HG03196 (cell line): ENCODE results near the gene WDR18.

Experiments
- ATAC-seq: cut with Tn5 transposase; IDR thresholded peaks from one replicate; pipeline ENCODE4 v1.9.1; 2021; ENCODE audit not compliant: unreplicated experiment

Gene WDR18

GRCh38 chr19:991174-991931 lies 7.2 kb downstream of the WDR18 start:
- ATAC-seq, result no peak

- no peak for ATAC-seq
These were observed 8.0 kb downstream of the WDR18 start for GRCh38 chr19:991932-992669.

GRCh38 chr19:992670-993055 lies 8.5 kb downstream of the WDR18 start:
- ATAC-seq, result no peak

- ATAC-seq, result no peak
These were observed 9.3 kb downstream of the WDR18 start for GRCh38 chr19:993361-993830.

DNA sequence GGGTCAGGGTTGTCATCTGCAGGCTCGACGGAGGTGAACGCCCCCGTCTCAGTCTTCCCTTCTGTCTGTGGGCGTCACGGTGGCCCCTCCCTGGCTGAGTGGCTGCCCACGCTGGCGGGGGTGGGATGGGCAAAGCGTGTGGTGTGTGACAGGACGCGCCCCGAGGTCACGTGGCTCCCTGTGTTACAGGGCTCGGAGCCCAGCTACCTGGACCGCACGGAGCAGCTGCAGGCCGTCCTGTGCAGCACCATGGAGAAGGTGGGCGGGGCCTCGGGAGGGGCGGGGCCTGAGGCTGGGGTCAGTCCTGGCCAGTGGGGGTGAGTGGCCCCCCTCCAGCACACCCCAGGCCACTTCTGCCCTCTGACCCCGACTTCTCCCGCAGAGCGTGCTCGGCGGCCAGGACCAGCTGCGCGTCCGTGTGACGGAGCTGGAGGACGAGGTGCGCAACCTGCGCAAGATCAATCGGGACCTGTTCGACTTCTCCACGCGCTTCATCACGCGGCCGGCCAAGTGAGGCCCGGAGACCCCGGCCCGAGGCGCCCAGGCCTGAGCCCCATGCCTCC lies 9.8 kb downstream of the WDR18 start:
- no peak for ATAC-seq

GRCh38 chr19:994516-994915 lies 10.4 kb downstream of the WDR18 start:
- no peak for ATAC-seq

DNA sequence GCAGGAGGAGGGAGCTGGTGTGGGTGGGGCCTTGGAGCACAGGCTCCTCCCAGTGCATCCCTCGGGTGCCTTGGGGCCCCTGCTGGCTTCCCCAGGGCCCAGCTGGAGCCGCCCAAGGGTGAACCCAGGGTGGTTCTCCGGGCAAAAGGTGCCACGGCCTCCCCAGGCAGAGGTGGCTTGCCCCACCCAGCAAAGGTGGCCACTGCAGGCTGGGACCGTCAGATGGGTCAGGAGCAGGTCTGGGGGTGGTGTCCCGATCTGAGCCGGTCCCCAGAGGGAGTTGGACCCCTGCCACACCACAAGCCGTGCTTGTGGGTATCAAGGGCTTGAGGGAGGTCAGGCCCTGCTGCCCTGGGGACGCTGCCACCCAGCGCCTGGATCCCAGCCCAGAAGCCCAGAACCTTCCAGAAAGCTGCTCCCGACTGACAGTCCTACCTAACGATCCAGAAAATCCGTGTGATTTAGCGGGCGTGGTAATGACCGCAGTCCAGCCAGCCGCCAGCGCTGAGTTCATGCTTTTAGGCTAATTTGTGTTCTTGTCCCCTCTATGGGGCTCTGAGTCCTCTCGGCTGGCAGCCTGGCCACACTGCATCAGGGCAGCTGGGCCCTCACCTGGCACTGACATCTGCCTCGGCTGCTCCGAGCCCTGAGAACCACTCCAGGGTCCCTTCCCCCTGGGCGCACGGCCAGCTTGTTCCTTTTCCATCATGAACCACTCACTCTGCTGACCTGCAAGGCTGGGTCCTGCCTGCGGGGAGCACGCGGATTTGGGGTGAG lies 11.1 kb downstream of the WDR18 start:
- ATAC-seq, result no peak

DNA sequence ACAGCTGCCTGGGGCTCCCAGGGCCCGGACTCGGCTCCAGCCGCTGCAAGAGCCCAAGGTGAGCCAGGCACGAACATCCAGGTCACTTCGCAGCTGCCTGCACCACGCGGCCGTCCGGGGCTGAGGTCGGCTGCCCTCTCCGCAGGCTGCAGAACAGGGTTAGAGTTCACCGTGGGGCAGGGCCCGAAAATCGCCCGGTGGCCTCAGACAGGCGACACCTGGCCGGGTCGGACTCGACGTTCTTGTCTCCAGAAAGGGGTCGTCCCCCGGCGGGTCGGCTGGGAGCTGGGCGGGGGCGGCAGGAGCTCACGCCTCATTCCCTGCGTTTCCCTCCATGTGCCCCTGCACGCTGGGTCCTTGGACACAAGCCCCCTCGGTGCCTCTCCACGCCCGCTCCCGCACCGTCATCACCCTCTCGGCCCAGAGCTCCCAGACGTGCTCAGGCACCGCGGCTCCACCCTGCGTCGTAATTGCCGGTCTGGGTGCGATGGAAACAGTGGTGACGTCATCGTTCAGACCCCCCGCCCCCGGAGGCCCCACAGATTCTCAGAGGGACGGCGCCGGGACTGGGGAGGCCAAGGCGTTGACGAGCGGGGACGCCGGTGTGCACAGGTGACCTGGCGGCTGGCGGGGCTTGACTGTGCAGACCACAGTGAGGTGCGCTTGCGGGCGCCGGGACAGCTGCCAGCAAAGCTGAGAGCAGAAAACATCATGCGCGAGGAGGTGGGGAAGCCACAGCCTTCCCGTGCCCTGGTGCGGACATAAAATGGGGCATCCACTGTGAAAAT lies 12.1 kb downstream of the WDR18 start:
- no peak for ATAC-seq

DNA sequence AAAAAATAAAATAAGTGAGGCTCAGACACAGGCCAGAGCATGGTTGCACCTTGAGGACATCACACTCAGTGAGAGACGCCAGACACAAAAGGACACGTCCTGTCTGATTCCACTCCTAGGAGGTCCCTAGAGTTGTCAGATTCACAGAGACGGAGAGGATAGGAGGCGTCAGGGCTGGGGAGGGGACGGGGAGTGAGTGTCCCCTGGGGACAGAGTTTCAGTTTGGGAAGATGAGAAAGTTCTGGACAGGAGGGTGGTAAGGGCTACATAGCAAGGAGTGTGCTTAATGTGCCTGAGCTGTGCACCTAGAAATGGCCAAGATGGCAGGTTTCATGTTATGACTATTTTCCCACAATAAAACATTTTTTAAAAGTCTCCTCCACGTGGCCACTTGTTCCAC lies 13.9 kb downstream of the WDR18 start:
- ATAC-seq, result no peak

GRCh38 chr19:999379-999719 lies 15.2 kb downstream of the WDR18 start:
- no peak for ATAC-seq

DNA sequence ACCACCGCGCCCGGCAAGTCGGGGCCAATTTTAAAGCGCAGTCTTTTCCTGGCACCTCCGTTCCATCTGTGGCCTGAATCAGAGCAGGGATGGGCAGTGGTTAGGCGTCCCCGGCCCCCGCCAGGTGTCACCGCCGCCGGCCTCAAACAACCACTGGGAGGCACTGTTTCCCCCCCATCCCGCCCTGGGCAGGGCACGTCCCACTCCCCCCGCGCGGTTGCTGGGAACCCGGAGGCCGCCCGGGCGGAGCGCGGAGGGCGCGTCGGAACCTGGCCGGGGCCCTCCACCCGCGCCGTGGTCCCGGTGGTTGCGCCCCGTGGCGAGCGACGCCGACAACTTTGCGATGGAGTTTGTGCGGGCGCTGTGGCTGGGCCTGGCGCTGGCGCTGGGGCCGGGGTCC lies 15.9 kb downstream of the WDR18 start, which contains the start of gene GRIN3B:
Gene GRIN3B (plus strand): TSS at position 325 of the 400 bp plus-strand sequence. CDS start 19 bp downstream, at position 344.
- ATAC-seq, result no peak

GRCh38 chr19:1000591-1001537 lies 16.7 kb downstream of the WDR18 start:
- no peak for ATAC-seq

- no peak for ATAC-seq
These were observed 17.5 kb downstream of the WDR18 start for GRCh38 chr19:1001538-1002166.

DNA sequence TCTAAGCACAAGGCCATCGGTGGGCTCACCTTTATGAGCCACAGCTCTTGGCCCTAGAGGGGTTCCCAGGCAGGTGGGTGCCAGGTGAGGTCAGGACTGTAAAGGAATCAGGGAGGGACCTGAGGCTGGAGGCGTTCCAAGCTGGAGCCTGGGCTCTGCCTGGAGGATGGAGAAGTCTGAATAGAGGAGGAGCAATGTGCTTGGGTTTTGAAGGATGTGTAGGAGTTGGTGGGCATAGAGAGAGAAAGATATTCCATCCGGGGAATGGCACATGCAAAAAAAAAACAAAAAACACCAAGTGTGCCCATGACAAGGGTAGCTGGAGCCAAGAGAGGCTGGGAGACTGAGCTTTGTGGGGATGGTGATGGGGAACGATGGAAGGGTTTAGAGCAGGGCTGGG lies 18.5 kb downstream of the WDR18 start:
- no peak for ATAC-seq

DNA sequence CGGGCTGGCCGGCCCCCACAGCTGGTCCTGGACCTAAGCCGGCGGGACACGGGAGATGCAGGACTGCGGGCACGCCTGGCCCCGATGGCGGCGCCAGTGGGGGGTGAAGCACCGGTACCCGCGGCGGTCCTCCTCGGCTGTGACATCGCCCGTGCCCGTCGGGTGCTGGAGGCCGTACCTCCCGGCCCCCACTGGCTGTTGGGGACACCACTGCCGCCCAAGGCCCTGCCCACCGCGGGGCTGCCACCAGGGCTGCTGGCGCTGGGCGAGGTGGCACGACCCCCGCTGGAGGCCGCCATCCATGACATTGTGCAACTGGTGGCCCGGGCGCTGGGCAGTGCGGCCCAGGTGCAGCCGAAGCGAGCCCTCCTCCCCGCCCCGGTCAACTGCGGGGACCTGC lies 19.1 kb downstream of the WDR18 start:
- ATAC-seq, result no peak

GRCh38 chr19:1004204-1004802 lies 20.2 kb downstream of the WDR18 start:
- ATAC-seq, result no peak

- ATAC-seq, result no peak
These were observed 20.9 kb downstream of the WDR18 start for GRCh38 chr19:1004803-1005664.
